HG03108 (cell line): ENCODE measurements around the gene METTL27.
"Not testable (repeated sequence)": the region's sequence is repeated elsewhere in the genome, so short reads cannot be mapped to it uniquely, and the experiment has no call there.

Experiments
- ATAC-seq: cut with Tn5 transposase; IDR thresholded peaks from one replicate; pipeline ENCODE4 v1.9.1; 2021; ENCODE audit warnings: moderate library complexity; ENCODE audit not compliant: unreplicated experiment

METTL27 gene

GRCh38 chr7:73842067-73842976, at the start of gene METTL27:
TSS of gene METTL27 (minus strand) at chr7:73842516. CDS start at chr7:73842140, 376 bp downstream.
- peak; percentile 96 for ATAC-seq

- no peak for ATAC-seq
These were observed 49.0 kb upstream of the METTL27 start for GRCh38 chr7:73891178-73891885.

- ATAC-seq = no peak
These were observed 48.3 kb upstream of the METTL27 start for GRCh38 chr7:73890555-73891147.

GRCh38 chr7:73888959-73889358, 46.6 kb upstream of the METTL27 start:
- no peak for ATAC-seq

GRCh38 chr7:73887762-73888161, 45.4 kb upstream of the METTL27 start:
- ATAC-seq = no peak

- no peak for ATAC-seq
These were observed 43.9 kb upstream of the METTL27 start for GRCh38 chr7:73885975-73886798.

GRCh38 chr7:73885433-73885974, 43.2 kb upstream of the METTL27 start:
- no peak for ATAC-seq

GRCh38 chr7:73884867-73885422, 42.6 kb upstream of the METTL27 start:
- ATAC-seq = not testable (repeated sequence)

GRCh38 chr7:73882047-73882402, 39.7 kb upstream of the METTL27 start:
- ATAC-seq = no peak

- ATAC-seq = no peak
These were observed 39.2 kb upstream of the METTL27 start for GRCh38 chr7:73881352-73882046.

GRCh38 chr7:73880755-73881328, 38.5 kb upstream of the METTL27 start:
- no peak for ATAC-seq

GRCh38 chr7:73879977-73880681, 37.8 kb upstream of the METTL27 start:
- ATAC-seq = no peak

GRCh38 chr7:73876973-73877372, 34.7 kb upstream of the METTL27 start:
- no peak for ATAC-seq

GRCh38 chr7:73876361-73876760, 34.0 kb upstream of the METTL27 start:
- no peak for ATAC-seq

- no peak for ATAC-seq
These were observed 30.0 kb upstream of the METTL27 start for GRCh38 chr7:73872056-73872908.

GRCh38 chr7:73871163-73872011, 29.1 kb upstream of the METTL27 start:
- ATAC-seq = no peak

GRCh38 chr7:73870041-73870492, 27.8 kb upstream of the METTL27 start:
- no peak for ATAC-seq
